GM12878 (cell line): ENCODE results near the gene RSRP1. TPM values are rescaled to one million over a fixed set of nuclear protein-coding genes. Genes with fewer than 3 reads are reported as not detected.
A peak's percentile ranks its signal among the peaks of the same experiment; 100 is the strongest.

Experiments used
- ATAC-seq: fragments of 200-7000 bp; cut with Tn5 transposase; 3 replicates; pipeline ENCODE4 v1.9.1; 2020; ENCODE audit warnings: mild to moderate bottlenecking, moderate library complexity
- BruUV-seq: library from RNA; stranded (reverse); fragments of 400-500 nt; replicated peaks from 2 replicates; lab custom pipeline; 2021; lab: Mats Ljungman, UMichigan
- CTCF ChIA-PET: fragments of 300-600 bp; sonication (Branson Sonifier 250); formaldehyde crosslinking; extraction: SDS; loops from one replicate; lab custom pipeline; 2021; ENCODE audit warnings: inconsistent platforms; lab: Yijun Ruan, JAX
- POLR2A ChIA-PET: fragments of 350-600 bp; formaldehyde crosslinking; extraction: SDS; loops from one replicate; lab custom pipeline; 2021; ENCODE audit warnings: inconsistent platforms; lab: Charles Lee
- RAD21 ChIA-PET: fragments of 300-600 bp; sonication (Branson Sonifier 250); formaldehyde crosslinking; loops from one replicate; lab custom pipeline; 2023; ENCODE audit warnings: antibody characterized with exemption; ENCODE audit not compliant: unreplicated experiment; lab: Charles Lee
- SMC1A ChIA-PET: fragments of 300-600 bp; sonication (Branson Sonifier 250); formaldehyde crosslinking; loops from one replicate; lab custom pipeline; 2023; ENCODE audit not compliant: unreplicated experiment, uncharacterized antibody; lab: Charles Lee
- DNase-seq: peaks from one replicate; pipeline ENCODE4 v3.0.0-alpha.2; 2011; ENCODE audit warnings: low read depth, low spot score
- FAIRE-seq: peaks from 3 replicates; lab custom pipeline; 2011; peaks lifted over from hg19 to GRCh38; lab: Jason Lieb, UNC
- H2AFZ ChIP-seq: 2 replicates; pipeline ENCODE4 v1.6.0; 2011; ENCODE audit warnings: low read depth, low read length, control low read depth; ENCODE audit not compliant: control insufficient read depth
- H3K27ac ChIP-seq: 2 replicates; pipeline ENCODE4 v1.5.1; 2011; ENCODE audit warnings: control low read depth; ENCODE audit not compliant: control insufficient read depth, insufficient read depth
- H3K27me3 ChIP-seq, 2 experiments: replicated peaks in 1 of 2; 2 replicates each; pipeline versions ENCODE4 v1.6.0 to v1.6.1; 2011; ENCODE audit warnings: low read length in 1 of 2; ENCODE audit not compliant: control insufficient read depth in 2 of 2, insufficient read depth in 2 of 2
- H3K36me3 ChIP-seq, 2 experiments: 2 replicates each; pipeline ENCODE4 v1.5.1; 2011; ENCODE audit warnings: low read length in 1 of 2; ENCODE audit not compliant: control insufficient read depth in 2 of 2, insufficient read depth in 2 of 2
- H3K4me1 ChIP-seq: 2 replicates; pipeline ENCODE4 v1.6.1; 2011; ENCODE audit warnings: mild to moderate bottlenecking, low read length, moderate library complexity, mixed read lengths; ENCODE audit not compliant: control insufficient read depth, insufficient read depth
- H3K4me2 ChIP-seq: 2 replicates; pipeline ENCODE4 v1.6.0; 2011; ENCODE audit warnings: control low read depth; ENCODE audit not compliant: control insufficient read depth, insufficient read depth
- H3K4me3 ChIP-seq: fragments of 200-600 bp; sonication (generic); 2 replicates; pipeline ENCODE4 v1.5.1; 2016
- H3K79me2 ChIP-seq: 2 replicates; pipeline ENCODE4 v1.6.0; 2011; ENCODE audit warnings: low read length; ENCODE audit not compliant: control insufficient read depth, insufficient read depth
- H3K9ac ChIP-seq: 2 replicates; pipeline ENCODE4 v1.8.0; 2011; ENCODE audit warnings: low read length, control low read depth, mixed read lengths; ENCODE audit not compliant: control insufficient read depth, insufficient read depth
- H3K9me3 ChIP-seq: replicated peaks from 3 replicates; pipeline ENCODE4 v1.5.1; 2011; ENCODE audit warnings: mild to moderate bottlenecking, low read length; ENCODE audit not compliant: control insufficient read depth, insufficient read depth
- H4K20me1 ChIP-seq: 2 replicates; pipeline ENCODE4 v1.6.0; 2011; ENCODE audit not compliant: control insufficient read depth, insufficient read depth
- BCL3 ChIP-seq: IDR thresholded peaks from 2 replicates; pipeline ENCODE4 v1.6.1; 2011; ENCODE audit warnings: borderline replicate concordance, low read depth, mild to moderate bottlenecking, moderate library complexity, low read length; ENCODE audit not compliant: insufficient read depth, poor library complexity, severe bottlenecking
- EP300 ChIP-seq, 2 experiments: fragments of 150-350 bp in 1 of 2; IDR thresholded peaks; 2 replicates each; pipeline ENCODE4 v1.6.1; 2011 to 2012; ENCODE audit warnings: low read depth in 2 of 2, low read length in 2 of 2, borderline replicate concordance in 1 of 2, improper control_type of control experiment in 1 of 2, inconsistent platforms in 1 of 2; ENCODE audit not compliant: control insufficient read depth in 1 of 2
- NR2C2 ChIP-seq: IDR thresholded peaks from 2 replicates; pipeline ENCODE4 v1.6.1; 2011; ENCODE audit warnings: borderline replicate concordance, low read depth; ENCODE audit not compliant: control insufficient read depth, insufficient read length
- RCOR1 ChIP-seq: conservative IDR thresholded peaks from 2 replicates; pipeline ENCODE4 v1.6.1; 2012; ENCODE audit warnings: low read depth, low read length, improper control_type of control experiment
- WGBS: methylation state at CpG from one replicate; pipeline ENCODE4 v1.1.6; 2016; ENCODE audit warnings: low lambda C conversion rate; ENCODE audit not compliant: insufficient replicate concordance, insufficient coverage; ENCODE audit errors: missing lambda C conversion rate; 5-methylcytosine and 5-hydroxymethylcytosine counted together
- in situ Hi-C: fragments of 300-500 bp; cut with MboI; formaldehyde crosslinking; loops from 9 replicates; pipeline ENCODE4 v1.14.3; 2018; ENCODE audit warnings: mixed read lengths
- intact Hi-C: fragments of 100-400 bp; cut with micrococcal nuclease; formaldehyde crosslinking; loops from one replicate; pipeline ENCODE4 v1.14.2; 2022; ENCODE audit not compliant: unreplicated experiment
- polyA plus RNA-seq, 11 experiments: library from polyadenylated mRNA; depleted of rRNA in 4 of 11; unstranded in 6 of 11; stranded (reverse) in 5 of 11; fragments of >200 nt; fragmentation: Nextera tagmentation in 4 of 11; fragmentation: Illumina TruSeq in 1 of 11; extraction: Ambion mirVana in 4 of 11; extraction: Trizol in 1 of 11; gene quantifications; 1 replicate in 1 of 11; 2 replicates in 10 of 11; pipeline versions ENCODE4 v1.2.1 to v1.2.3, GENCODE V29; 2011 to 2016; ENCODE audit warnings: inconsistent platforms in 2 of 11, missing spikeins in 2 of 11, low read depth in 1 of 11
- total RNA-seq, 4 experiments: library from RNA; depleted of rRNA in 3 of 4; stranded (reverse); fragments of >200 nt in 3 of 4; fragmentation: Illumina TruSeq in 1 of 4; extraction: Trizol in 1 of 4; gene quantifications; 2 replicates each; pipeline versions ENCODE4 v1.2.1 to v1.2.3, GENCODE V29; 2013 to 2021

Gene RSRP1
- total and polyA plus RNA-seq, 10 of the 15 experiments (the other 5 are each of a cell fraction or from before 2014, with no cell fraction given): 23.5 to 128 (median 90.0) TPM

GRCh38 chr1:25197235-25197975 is 49.8 kb downstream of the RSRP1 start:
- Histone ChIP-seq H3K27me3 (peaks cover 3 to 4% of the 10 kb centered on the region in 2 experiments), H2AFZ (no peak overlapping the region), H3K79me2 (no peaks in the 10 kb centered on the region), H3K4me2 (no peak overlapping the region), H3K4me3 (no peak overlapping the region), H4K20me1 (no peaks in the 10 kb centered on the region), H3K36me3 (no peaks in the 10 kb centered on the region), H3K27ac (no peak overlapping the region), H3K9me3 (no peaks in the 10 kb centered on the region), H3K9ac (no peak overlapping the region), H3K4me1 (peaks cover 4% of the 10 kb centered on the region; the same call in 1 of the 2 replicates)
- in situ Hi-C loops (no loop called here), intact Hi-C loops (no loop called here)
- no peak for TF ChIP-seq NR2C2
- TF ChIP-seq BCL3: peak; percentile 32
- TF ChIP-seq RCOR1: no peak
- TF ChIP-seq EP300 (IDR thresholded peaks at IDR 0.05; ENCODE audit: borderline replicate concordance in 1 of 2, control insufficient read depth in 1 of 2, low read depth in 2 of 2, low read length in 2 of 2): no peak
- RAD21 ChIA-PET: no interaction called here
- CTCF ChIA-PET: interaction anchor here (0.6 to 1.5 kb wide), 2 partner anchors 8 to 185 kb away, joined by 3 to 6 read pairs; no protein-coding TSS in a partner anchor
- no TSS peak for BruUV-seq
- WGBS: 71% methylated on average over 20 of the region's 20 CpGs
- ATAC-seq (no peak), FAIRE-seq (no peak), DNase-seq (no peak)
- SMC1A ChIA-PET: no interaction called here
- POLR2A ChIA-PET: no interaction called here
